Measurements from ENCODE around the gene SPOUT1. TPM values are rescaled to one million over a fixed set of nuclear protein-coding genes. Genes with fewer than 3 reads are reported as not detected.

SPOUT1 gene
- total and polyA plus RNA-seq, 2 of the 13 experiments (the other 11 are each of a cell fraction or from before 2014, with no cell fraction given) = 39.0 to 45.8 TPM

DNA sequence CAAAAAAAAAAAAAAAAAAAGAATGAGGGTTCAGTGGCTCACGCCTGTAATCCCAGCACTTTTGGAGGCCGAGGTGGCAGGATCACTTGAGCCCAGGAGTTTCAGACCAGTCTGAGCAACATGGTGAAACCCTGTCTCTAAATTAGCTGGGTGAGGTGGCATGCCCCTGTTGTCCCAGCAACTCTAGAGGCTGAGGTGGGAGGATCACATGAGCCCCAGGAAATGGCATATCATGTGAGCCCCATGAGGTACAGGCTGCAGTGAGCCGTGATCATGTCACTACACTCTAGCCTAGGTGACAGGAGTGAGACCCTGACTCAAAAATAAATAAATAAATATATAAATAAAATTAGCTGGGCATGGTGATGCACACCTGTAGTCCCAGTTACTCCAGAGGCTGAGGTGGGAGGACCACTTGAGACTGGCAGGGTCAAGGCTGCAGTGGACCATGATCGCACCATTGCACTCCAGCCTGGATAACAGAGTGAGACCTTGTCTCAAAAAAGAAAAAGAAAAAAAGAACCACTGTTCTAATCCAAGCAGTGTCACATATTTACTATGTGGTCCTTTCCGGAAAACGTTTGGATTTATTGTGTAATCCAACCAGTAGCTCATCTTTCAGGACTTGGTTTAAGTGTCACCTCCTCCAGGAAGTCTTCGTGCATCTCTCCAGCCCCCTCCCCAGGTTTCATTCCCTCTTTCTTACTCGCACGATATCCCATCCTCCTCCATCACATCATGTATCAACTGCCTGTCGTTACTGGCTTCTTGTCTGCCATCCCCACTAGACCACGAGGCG is 12.3 kb upstream of the SPOUT1 start:
- Histone ChIP-seq H3K9ac (ENCODE audit: insufficient read depth, low read depth, low read length) (0 out of 2 replicates have a peak overlapping the region, but pooled peaks have one; percentile 5), H2AFZ (ENCODE audit: low read length) (no peak overlapping the region), H3K36me3 (replicated peaks in 1 of 2; ENCODE audit: control insufficient read depth in 1 of 2, insufficient read depth in 2 of 2, low read length in 2 of 2) (peaks cover 2 to 18% of the 10 kb centered on the region in 2 experiments), H3K27ac (ENCODE audit: extremely low read length, insufficient read depth, low read length) (peak overlapping the region; percentile 58), H3K79me2 (ENCODE audit: insufficient read depth, low read length) (peaks cover 5% of the 10 kb centered on the region), H4K20me1 (ENCODE audit: insufficient read depth, low read length) (peaks cover 10% of the 10 kb centered on the region; the same call in 1 of the 2 replicates), H3K4me2 (ENCODE audit: low read depth, low read length) (no peak overlapping the region), H3K27me3 (ENCODE audit: control insufficient read depth in 1 of 2, insufficient read depth in 2 of 2, low read length in 2 of 2) (no peaks in the 10 kb centered on the region), H3K9me3 (ENCODE audit: low read length) (no peaks in the 10 kb centered on the region), H3K4me1 (ENCODE audit: insufficient read depth, low read length) (peaks cover 87% of the 10 kb centered on the region), H3K4me3 (replicated peaks in 1 of 3; ENCODE audit: insufficient read depth in 1 of 3, low read depth in 2 of 3, low read length in 3 of 3) (no peak overlapping the region)
- ChIA-PET POLR2A (interaction anchor here (1.9 kb wide), 1 partner anchor 12 kb away, joined by 7 read pairs; the partner anchor contains the start of gene SPOUT1), CTCF (ENCODE audit: low intra/inter-chr PET ratio, low total read pairs) (no interaction called here)
- no TSS peak for BruUV-seq (replicated peaks)
- ATAC-seq (no peak), DNase-seq (ENCODE audit: low spot score) (peak; percentile 30), FAIRE-seq (no peak)
- in situ Hi-C loops (cut with HindIII; ENCODE audit: extremely low pct_ligation_motif_present, low pct_unique_long_range_greater_than_20kb) = no loop called here
- 73% methylated on average over 12 of the region's 12 CpGs for WGBS (ENCODE audit: low lambda C conversion rate)
- intact Hi-C loops (cut with micrococcal nuclease; ENCODE audit: unreplicated experiment) = no loop called here
- TF ChIP-seq NCOA2 (CRISPR knock-in tag; IDR thresholded peaks at IDR 0.05) = 0 out of 2 replicates have a peak, but pooled peaks have one; percentile 51
- TF ChIP-seq CREM (IDR thresholded peaks at IDR 0.05) = no peak
- TF ChIP-seq CREM (CRISPR knock-in tag; IDR thresholded peaks at IDR 0.05) = no peak
- no peak for TF ChIP-seq TBP (CRISPR knock-in tag; IDR thresholded peaks at IDR 0.05)
- TF ChIP-seq U2AF2 (IDR thresholded peaks at IDR 0.05; ENCODE audit: low read depth, low read length) = no peak
- no peak for TF ChIP-seq ZBTB8A (CRISPR knock-in tag; IDR thresholded peaks at IDR 0.05; ENCODE audit: borderline replicate concordance, low read depth)
- no peak for TF ChIP-seq ZNF510 (CRISPR knock-in tag; IDR thresholded peaks at IDR 0.05; ENCODE audit: low read depth)
- TF ChIP-seq, protein P1, sequence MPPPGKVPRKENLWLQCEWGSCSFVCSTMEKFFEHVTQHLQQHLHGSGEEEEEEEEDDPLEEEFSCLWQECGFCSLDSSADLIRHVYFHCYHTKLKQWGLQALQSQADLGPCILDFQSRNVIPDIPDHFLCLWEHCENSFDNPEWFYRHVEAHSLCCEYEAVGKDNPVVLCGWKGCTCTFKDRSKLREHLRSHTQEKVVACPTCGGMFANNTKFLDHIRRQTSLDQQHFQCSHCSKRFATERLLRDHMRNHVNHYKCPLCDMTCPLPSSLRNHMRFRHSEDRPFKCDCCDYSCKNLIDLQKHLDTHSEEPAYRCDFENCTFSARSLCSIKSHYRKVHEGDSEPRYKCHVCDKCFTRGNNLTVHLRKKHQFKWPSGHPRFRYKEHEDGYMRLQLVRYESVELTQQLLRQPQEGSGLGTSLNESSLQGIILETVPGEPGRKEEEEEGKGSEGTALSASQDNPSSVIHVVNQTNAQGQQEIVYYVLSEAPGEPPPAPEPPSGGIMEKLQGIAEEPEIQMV (CRISPR knock-in tag; IDR thresholded peaks at IDR 0.05; ENCODE audit: low read depth) = no peak
- TF ChIP-seq, protein P2, sequence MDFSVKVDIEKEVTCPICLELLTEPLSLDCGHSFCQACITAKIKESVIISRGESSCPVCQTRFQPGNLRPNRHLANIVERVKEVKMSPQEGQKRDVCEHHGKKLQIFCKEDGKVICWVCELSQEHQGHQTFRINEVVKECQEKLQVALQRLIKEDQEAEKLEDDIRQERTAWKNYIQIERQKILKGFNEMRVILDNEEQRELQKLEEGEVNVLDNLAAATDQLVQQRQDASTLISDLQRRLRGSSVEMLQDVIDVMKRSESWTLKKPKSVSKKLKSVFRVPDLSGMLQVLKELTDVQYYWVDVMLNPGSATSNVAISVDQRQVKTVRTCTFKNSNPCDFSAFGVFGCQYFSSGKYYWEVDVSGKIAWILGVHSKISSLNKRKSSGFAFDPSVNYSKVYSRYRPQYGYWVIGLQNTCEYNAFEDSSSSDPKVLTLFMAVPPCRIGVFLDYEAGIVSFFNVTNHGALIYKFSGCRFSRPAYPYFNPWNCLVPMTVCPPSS (IDR thresholded peaks at IDR 0.05) = no peak
- TF ChIP-seq CEBPG (CRISPR knock-in tag; IDR thresholded peaks at IDR 0.05) = 0 out of 2 replicates have a peak, but pooled peaks have one; percentile 36
- TF ChIP-seq, protein P3, sequence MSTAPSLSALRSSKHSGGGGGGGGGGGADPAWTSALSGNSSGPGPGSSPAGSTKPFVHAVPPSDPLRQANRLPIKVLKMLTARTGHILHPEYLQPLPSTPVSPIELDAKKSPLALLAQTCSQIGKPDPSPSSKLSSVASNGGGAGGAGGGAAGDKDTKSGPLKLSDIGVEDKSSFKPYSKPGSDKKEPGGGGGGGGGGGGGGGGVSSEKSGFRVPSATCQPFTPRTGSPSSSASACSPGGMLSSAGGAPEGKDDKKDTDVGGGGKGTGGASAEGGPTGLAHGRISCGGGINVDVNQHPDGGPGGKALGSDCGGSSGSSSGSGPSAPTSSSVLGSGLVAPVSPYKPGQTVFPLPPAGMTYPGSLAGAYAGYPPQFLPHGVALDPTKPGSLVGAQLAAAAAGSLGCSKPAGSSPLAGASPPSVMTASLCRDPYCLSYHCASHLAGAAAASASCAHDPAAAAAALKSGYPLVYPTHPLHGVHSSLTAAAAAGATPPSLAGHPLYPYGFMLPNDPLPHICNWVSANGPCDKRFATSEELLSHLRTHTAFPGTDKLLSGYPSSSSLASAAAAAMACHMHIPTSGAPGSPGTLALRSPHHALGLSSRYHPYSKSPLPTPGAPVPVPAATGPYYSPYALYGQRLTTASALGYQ (CRISPR knock-in tag; IDR thresholded peaks at IDR 0.05) = no peak
- TF ChIP-seq ARID2 (CRISPR knock-in tag; IDR thresholded peaks at IDR 0.05; ENCODE audit: borderline replicate concordance) = no peak
- no peak for TF ChIP-seq AKAP8 (CRISPR knock-in tag; IDR thresholded peaks at IDR 0.05)
- TF ChIP-seq TP53 (CRISPR knock-in tag; conservative IDR thresholded peaks at IDR 0.05) = no peak
- TF ChIP-seq EEA1 (CRISPR knock-in tag; IDR thresholded peaks at IDR 0.05; ENCODE audit: borderline replicate concordance) = no peak
- TF ChIP-seq SIX4 (CRISPR knock-in tag; IDR thresholded peaks at IDR 0.05) = peak; percentile 73
- TF ChIP-seq ZNF674 (CRISPR knock-in tag; IDR thresholded peaks at IDR 0.05; ENCODE audit: low read depth) = no peak
- 0 out of 2 replicates have a peak, but pooled peaks have one; percentile 16 for TF ChIP-seq NR2F6 (IDR thresholded peaks at IDR 0.05)
- peak; percentile 32; the same call in 1 of the 2 replicates for TF ChIP-seq NR2F6 (CRISPR knock-in tag; IDR thresholded peaks at IDR 0.05)
- TF ChIP-seq FOXA1 (IDR thresholded peaks at IDR 0.05) = no peak
- TF ChIP-seq FOXA1 (CRISPR knock-in tag; IDR thresholded peaks at IDR 0.05) = peak; percentile 24; the same call in 1 of the 2 replicates
- no peak for TF ChIP-seq ZBTB21 (CRISPR knock-in tag; IDR thresholded peaks at IDR 0.05)
